Hematopoietic multipotent progenitor cell treated with erythropoietin and hydrocortisone succinate and interleukin-3 and kit ligand, for 17 days (in vitro differentiated cells): ENCODE data around the gene FAM98B.
A peak's percentile ranks its signal among the peaks of the same experiment; 100 is the strongest.

Source experiments
- DNase-seq: peaks from one replicate; pipeline ENCODE4 v3.0.0-alpha.2; 2015; ENCODE audit warnings: low spot score

Gene FAM98B

DNA sequence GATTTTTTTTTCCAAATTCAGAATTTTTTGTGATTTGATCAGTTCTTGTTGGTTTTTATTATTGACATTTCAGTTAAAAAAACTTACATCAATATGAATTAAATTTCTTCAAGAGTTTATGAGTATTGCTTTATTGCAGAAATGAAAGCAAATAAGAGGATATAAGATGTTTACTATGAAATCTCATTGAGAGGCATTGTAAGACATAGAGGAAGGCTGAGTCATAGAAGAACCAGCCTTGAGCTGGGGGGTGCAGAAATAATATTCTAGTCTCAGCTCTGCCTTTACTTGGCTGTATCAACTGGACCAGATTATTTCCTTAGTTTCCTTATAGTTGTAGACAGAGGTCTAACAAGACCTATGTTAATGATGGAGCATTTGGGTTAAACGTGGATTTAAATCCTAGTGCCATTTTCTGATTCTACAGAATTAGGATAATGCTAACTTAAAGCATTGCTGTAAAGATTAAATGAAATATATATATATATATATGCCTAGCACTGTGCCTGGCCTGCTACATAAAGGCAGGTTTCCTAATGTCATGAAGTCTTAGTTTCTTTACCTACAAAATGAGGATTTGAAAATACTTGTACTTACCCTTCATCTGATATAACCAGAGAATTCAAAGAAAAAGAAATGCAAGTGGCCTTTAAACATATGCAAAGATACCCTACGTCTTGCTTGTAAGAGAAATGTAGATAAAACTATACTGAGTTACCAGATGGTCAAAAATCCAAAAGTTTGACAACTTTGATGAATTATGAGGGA is 7.3 kb downstream of the FAM98B start:
- DNase-seq, result no peak

- DNase-seq, result no peak
These were observed 10.0 kb downstream of the FAM98B start for GRCh38 chr15:38463893-38464292.

DNA sequence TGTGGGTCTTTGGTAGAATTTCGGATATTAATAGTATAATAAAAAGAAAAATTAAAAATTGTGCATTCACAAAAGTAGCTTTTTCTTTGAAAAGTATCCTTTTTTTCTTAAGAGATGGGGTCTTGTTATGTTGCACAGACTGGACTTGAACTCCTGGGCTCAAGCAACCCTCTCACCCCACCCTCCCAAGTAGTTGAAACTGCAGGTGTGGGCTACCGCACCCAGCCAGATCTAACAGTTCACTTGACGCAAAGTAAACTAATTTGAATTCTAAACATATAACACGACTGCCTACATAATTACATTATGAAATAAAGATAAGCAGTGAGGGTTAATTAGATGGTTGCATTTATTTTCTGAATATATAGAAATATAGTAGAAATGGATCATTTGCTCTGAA is 10.7 kb downstream of the FAM98B start:
- no peak for DNase-seq

DNA sequence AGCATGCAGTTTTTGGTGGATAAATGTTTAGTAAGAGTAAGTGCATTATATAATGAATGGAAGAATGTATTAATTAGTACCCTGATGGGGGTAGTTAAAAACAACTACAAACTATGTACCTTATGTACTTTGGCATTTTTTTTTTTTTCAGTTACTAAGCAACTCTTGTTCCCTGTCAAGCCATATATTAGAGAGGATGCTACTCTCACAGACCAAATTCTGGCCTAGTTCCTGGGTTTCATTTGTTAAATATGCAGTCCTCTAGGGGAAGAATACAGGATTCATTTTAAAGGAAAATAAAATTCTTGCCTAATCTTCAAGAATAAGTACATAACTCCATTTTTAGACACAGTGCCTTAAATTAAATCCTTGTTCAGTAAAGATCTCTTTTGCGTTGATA is 16.9 kb downstream of the FAM98B start:
- no peak for DNase-seq

GRCh38 chr15:38471974-38472373 is 18.0 kb downstream of the FAM98B start:
- no peak for DNase-seq

- peak; percentile 39 for DNase-seq
These were observed 20.3 kb downstream of the FAM98B start for GRCh38 chr15:38474155-38474757.

DNA sequence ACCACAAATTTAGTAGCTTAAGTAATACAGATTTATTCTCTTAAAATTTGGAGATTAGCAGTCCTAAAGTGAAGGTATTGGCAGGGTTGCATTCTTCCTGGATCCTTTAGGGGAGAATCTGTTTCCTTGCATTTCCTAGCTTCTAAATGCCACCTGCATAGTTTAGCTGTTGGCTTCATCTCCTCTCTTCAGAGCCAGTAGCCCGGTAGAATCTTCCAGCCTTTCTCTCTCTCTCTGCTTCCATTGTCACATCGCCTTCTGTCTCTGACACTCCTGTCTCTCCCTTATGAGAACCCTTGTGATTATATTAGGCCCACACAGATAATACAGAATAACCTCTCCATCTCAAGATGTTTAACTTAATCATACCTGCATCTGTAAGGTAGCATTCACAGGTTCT is 21.4 kb downstream of the FAM98B start:
- DNase-seq, result no peak

GRCh38 chr15:38476120-38476519 is 22.2 kb downstream of the FAM98B start:
- no peak for DNase-seq

GRCh38 chr15:38477637-38478036 is 23.7 kb downstream of the FAM98B start:
- DNase-seq, result no peak

- DNase-seq, result no peak
These were observed 25.3 kb downstream of the FAM98B start for GRCh38 chr15:38479266-38479665.

GRCh38 chr15:38479756-38480155 is 25.8 kb downstream of the FAM98B start:
- no peak for DNase-seq

- DNase-seq, result no peak
These were observed 27.2 kb downstream of the FAM98B start for GRCh38 chr15:38481113-38481512.

GRCh38 chr15:38481761-38482160 is 27.8 kb downstream of the FAM98B start:
- DNase-seq, result no peak

- DNase-seq, result no peak
These were observed 28.6 kb downstream of the FAM98B start for GRCh38 chr15:38482572-38482971.

DNA sequence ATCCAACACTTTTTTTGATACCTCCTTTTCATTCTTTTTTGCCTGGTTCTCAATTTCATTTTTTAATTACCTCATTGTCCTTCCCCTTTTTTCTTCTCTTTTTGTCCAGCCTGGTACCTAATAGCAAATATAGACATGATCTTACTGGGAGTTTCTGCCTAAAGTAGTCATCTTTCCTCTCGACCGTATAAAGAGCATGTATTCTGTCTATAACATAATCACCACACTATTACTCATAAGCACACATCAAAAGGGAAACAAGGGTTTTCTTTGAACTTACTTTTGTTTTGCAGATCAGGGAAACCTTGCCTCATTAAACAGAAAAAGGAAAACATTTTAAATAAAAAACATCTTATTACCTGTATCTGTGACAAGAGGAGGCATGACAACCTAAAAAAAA is 33.0 kb downstream of the FAM98B start:
- no peak for DNase-seq

DNA sequence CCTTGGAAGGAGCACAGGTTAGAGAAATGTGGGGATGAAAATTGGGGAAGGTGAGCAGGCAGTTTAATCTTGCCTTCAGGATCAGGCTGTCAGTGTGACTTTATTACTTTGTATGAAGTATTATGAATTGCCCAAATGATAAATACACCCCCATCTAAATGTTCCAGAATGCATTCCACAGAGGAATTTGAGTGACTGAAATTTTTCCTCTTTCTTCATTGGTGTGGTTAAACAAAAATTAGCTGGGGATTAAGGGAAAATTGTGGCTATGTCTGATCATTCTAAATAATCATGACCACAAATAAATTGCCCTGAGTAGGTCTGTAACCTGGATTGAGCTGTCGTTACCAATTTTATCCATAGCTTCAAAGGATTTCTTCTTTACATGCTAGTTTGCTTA is 33.5 kb downstream of the FAM98B start:
- no peak for DNase-seq

GRCh38 chr15:38490242-38490922 is 36.5 kb downstream of the FAM98B start:
- no peak for DNase-seq

- no peak for DNase-seq
These were observed 42.2 kb downstream of the FAM98B start for GRCh38 chr15:38496151-38496550.

GRCh38 chr15:38499651-38500050 is 45.7 kb downstream of the FAM98B start:
- DNase-seq, result no peak

- no peak for DNase-seq
These were observed 49.6 kb downstream of the FAM98B start for GRCh38 chr15:38503496-38503895.

GRCh38 chr15:38504680-38505467 is 50.9 kb downstream of the FAM98B start:
- no peak for DNase-seq

DNA sequence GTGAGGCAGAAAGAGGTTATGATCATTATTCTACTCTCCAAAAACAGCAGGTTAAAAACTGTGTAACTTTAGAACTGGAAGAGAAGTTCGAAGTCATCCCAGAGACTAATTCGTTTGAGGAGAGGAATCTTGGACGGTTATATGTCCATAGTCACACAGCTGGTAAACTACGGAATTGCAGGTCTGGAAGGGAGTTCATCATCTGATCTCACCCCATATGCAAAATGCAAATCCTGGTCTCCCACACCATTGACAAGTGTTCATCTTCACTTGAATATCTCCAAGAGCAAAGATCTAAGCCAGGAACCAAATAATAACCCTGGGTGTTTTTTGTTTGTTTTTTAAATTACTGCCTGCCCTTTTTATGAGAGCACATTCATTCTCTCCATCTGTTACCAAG is 53.1 kb downstream of the FAM98B start:
- no peak for DNase-seq

GRCh38 chr15:38507570-38507969 is 53.6 kb downstream of the FAM98B start:
- no peak for DNase-seq
